K562 (cell line): Measurements from ENCODE around the gene PRR14. TPM values are rescaled to one million over a fixed set of nuclear protein-coding genes. Genes with fewer than 3 reads are reported as not detected.

Experiments used
- E2F3 ChIP-seq: fragments of 250-450 bp; sonication (Bioruptor Pico); IDR thresholded peaks from 2 replicates; pipeline ENCODE4 v1.4.0; 2020; ENCODE audit warnings: mild to moderate bottlenecking
- EP400 ChIP-seq: fragments of 450-650 bp; IDR thresholded peaks from 2 replicates; pipeline ENCODE4 v1.6.1; 2017; ENCODE audit warnings: antibody characterized with exemption, mild to moderate bottlenecking, moderate library complexity
- FOXM1 ChIP-seq, 2 experiments: fragments of 450-650 bp in 1 of 2; sonication (generic) in 1 of 2; formaldehyde crosslinking in 1 of 2; IDR thresholded peaks; 2 replicates each; pipeline versions ENCODE4 v1.6.1 to v1.9.0; 2017 to 2022; ENCODE audit warnings: low read depth in 2 of 2, mild to moderate bottlenecking in 2 of 2, missing genetic modification reagents in 1 of 2, moderate library complexity in 1 of 2
- JUN ChIP-seq, 2 experiments: sonication (generic) in 1 of 2; formaldehyde crosslinking in 1 of 2; IDR thresholded peaks; 2 replicates each; pipeline versions ENCODE4 v1.6.1 to v1.8.0; 2012 to 2022; ENCODE audit warnings: borderline replicate concordance in 2 of 2, mild to moderate bottlenecking in 2 of 2, improper control_type of control experiment in 1 of 2, low read depth in 1 of 2, low read length in 1 of 2, missing genetic modification reagents in 1 of 2
- SNIP1 ChIP-seq: fragments of 450-650 bp; IDR thresholded peaks from 2 replicates; pipeline ENCODE4 v1.7.1; 2017; ENCODE audit warnings: low read depth, mild to moderate bottlenecking
- TAF1 ChIP-seq: IDR thresholded peaks from 2 replicates; pipeline ENCODE4 v1.6.1; 2011; ENCODE audit warnings: mild to moderate bottlenecking, low read length, moderate library complexity; ENCODE audit not compliant: insufficient read depth, control insufficient read depth, severe bottlenecking; ENCODE audit errors: extremely low read depth
- TAF9B ChIP-seq: fragments of 450-650 bp; IDR thresholded peaks from 2 replicates; pipeline ENCODE4 v1.6.1; 2018; ENCODE audit warnings: mild to moderate bottlenecking; ENCODE audit not compliant: partially characterized antibody
- TBP ChIP-seq: optimal IDR thresholded peaks from 2 replicates; pipeline ENCODE3; 2011; ENCODE audit warnings: low read depth, low read length, improper control_type of control experiment
- TCF7 ChIP-seq: sonication (generic); IDR thresholded peaks from 2 replicates; pipeline ENCODE4 v1.6.1; 2016; ENCODE audit warnings: antibody characterized with exemption, borderline replicate concordance
- polyA plus RNA-seq, 8 experiments: library from polyadenylated mRNA; depleted of rRNA in 4 of 8; stranded (reverse) in 5 of 8; unstranded in 3 of 8; fragments of >200 nt; fragmentation: Nextera tagmentation in 2 of 8; fragmentation: Illumina TruSeq in 1 of 8; extraction: Ambion mirVana in 2 of 8; extraction: Trizol in 1 of 8; gene quantifications; 2 replicates each; pipeline versions ENCODE4 v1.2.1 to v1.2.3, GENCODE V29; 2011 to 2014; ENCODE audit warnings: inconsistent platforms in 1 of 8, missing spikeins in 1 of 8
- total RNA-seq, 7 experiments: library from RNA; depleted of rRNA in 6 of 7; stranded (reverse); fragments of >200 nt in 6 of 7; fragmentation: Illumina TruSeq in 2 of 7; extraction: Trizol in 2 of 7; gene quantifications; 2 replicates each; pipeline versions ENCODE4 v1.2.1 to v1.2.3, GENCODE V29; 2011 to 2021; ENCODE audit warnings: low replicate concordance in 1 of 7
- TF ChIP-seq, protein P1 (sequence below), 2 experiments: fragments of 450-650 bp in 1 of 2; sonication (generic) in 1 of 2; formaldehyde crosslinking in 1 of 2; IDR thresholded peaks; 2 replicates each; pipeline versions ENCODE4 v1.7.1 to v1.9.0; 2016 to 2022; ENCODE audit warnings: inconsistent platforms in 1 of 2, mild to moderate bottlenecking in 1 of 2, missing genetic modification reagents in 1 of 2
- TF ChIP-seq, protein P2 (sequence below), 3 experiments: IDR thresholded peaks in 2 of 3; conservative IDR thresholded peaks in 1 of 3; 2 replicates each; pipeline ENCODE4 v1.5.1; 2011 to 2012; ENCODE audit warnings: low read length in 3 of 3, mild to moderate bottlenecking in 3 of 3, control low read depth in 2 of 3, improper control_type of control experiment in 1 of 3, inconsistent platforms in 1 of 3, low read depth in 1 of 3, mixed read lengths in 1 of 3, moderate library complexity in 1 of 3; ENCODE audit not compliant: insufficient read depth in 2 of 3

Gene PRR14
- total and polyA plus RNA-seq, 9 of the 15 experiments (the other 6 are each of a cell fraction or from before 2014, with no cell fraction given) = 2.2 to 63.1 (median 11.5) TPM

DNA sequence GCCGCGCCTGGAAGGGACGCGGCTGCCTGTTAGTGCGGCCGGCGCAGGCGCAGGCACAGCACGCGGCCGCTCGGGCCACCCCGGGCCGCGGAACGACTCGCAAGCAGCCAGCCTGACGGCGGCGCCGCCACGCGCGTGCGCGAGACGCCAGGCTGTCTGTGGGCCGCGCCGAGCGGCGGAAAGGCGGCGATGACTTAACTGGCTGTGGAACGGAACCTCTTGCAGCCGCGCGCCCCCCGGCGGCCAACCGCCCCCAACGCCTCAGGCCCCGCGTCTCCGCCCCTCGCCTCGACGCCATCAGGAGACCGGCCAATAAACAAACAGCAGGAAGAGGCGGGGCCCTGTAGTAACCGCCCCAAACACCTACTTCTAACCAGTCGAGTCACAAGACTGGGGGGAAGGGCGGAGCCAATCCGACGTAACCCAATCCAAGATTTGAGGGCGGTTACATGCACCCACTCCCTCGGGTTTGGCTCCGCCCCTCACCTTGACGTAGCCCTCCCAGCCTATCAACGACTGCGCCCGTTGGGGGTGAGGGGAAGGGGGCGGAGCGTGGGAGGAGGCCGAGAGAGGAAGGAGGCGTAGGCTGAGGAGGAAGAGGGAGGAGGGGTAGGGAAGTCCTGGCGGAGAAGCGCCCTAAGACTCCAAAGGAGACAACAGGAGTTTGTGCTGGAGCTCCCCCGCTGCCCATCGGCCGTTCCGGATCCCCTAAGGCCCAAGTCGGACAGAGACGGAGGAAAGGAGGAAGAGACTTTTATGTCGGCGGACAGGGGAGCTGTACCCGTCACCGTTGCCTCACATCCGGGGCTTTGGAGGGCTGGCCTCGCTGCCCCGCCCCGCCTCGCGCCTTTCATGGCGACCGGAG, 7.3 kb downstream of the PRR14 start, which contains the start of gene FBRS (continued):
- no peak for TF ChIP-seq SNIP1
- TF ChIP-seq, protein P1, sequence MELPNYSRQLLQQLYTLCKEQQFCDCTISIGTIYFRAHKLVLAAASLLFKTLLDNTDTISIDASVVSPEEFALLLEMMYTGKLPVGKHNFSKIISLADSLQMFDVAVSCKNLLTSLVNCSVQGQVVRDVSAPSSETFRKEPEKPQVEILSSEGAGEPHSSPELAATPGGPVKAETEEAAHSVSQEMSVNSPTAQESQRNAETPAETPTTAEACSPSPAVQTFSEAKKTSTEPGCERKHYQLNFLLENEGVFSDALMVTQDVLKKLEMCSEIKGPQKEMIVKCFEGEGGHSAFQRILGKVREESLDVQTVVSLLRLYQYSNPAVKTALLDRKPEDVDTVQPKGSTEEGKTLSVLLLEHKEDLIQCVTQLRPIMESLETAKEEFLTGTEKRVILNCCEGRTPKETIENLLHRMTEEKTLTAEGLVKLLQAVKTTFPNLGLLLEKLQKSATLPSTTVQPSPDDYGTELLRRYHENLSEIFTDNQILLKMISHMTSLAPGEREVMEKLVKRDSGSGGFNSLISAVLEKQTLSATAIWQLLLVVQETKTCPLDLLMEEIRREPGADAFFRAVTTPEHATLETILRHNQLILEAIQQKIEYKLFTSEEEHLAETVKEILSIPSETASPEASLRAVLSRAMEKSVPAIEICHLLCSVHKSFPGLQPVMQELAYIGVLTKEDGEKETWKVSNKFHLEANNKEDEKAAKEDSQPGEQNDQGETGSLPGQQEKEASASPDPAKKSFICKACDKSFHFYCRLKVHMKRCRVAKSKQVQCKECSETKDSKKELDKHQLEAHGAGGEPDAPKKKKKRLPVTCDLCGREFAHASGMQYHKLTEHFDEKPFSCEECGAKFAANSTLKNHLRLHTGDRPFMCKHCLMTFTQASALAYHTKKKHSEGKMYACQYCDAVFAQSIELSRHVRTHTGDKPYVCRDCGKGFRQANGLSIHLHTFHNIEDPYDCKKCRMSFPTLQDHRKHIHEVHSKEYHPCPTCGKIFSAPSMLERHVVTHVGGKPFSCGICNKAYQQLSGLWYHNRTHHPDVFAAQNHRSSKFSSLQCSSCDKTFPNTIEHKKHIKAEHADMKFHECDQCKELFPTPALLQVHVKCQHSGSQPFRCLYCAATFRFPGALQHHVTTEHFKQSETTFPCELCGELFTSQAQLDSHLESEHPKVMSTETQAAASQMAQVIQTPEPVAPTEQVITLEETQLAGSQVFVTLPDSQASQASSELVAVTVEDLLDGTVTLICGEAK (IDR thresholded peaks at IDR 0.05) = peak; percentile 73
- TF ChIP-seq, protein P1 (CRISPR knock-in tag; IDR thresholded peaks at IDR 0.05) = no peak
- TF ChIP-seq TBP = peak; percentile 49
- peak; percentile 56 for TF ChIP-seq TAF1
- peak; percentile 90 for TF ChIP-seq EP400
- TF ChIP-seq TAF9B = no peak
- no peak for TF ChIP-seq FOXM1 (IDR thresholded peaks at IDR 0.05; ENCODE audit: low read depth)
- 0 out of 2 replicates have a peak, but pooled peaks have one; percentile 27 for TF ChIP-seq FOXM1 (CRISPR knock-in tag; IDR thresholded peaks at IDR 0.05; ENCODE audit: low read depth)
- TF ChIP-seq E2F3 (CRISPR knock-in tag) = 0 out of 2 replicates have a peak, but pooled peaks have one; percentile 37
- 0 out of 2 replicates have a peak, but pooled peaks have one; percentile 79 for TF ChIP-seq TCF7
- TF ChIP-seq, protein P2, sequence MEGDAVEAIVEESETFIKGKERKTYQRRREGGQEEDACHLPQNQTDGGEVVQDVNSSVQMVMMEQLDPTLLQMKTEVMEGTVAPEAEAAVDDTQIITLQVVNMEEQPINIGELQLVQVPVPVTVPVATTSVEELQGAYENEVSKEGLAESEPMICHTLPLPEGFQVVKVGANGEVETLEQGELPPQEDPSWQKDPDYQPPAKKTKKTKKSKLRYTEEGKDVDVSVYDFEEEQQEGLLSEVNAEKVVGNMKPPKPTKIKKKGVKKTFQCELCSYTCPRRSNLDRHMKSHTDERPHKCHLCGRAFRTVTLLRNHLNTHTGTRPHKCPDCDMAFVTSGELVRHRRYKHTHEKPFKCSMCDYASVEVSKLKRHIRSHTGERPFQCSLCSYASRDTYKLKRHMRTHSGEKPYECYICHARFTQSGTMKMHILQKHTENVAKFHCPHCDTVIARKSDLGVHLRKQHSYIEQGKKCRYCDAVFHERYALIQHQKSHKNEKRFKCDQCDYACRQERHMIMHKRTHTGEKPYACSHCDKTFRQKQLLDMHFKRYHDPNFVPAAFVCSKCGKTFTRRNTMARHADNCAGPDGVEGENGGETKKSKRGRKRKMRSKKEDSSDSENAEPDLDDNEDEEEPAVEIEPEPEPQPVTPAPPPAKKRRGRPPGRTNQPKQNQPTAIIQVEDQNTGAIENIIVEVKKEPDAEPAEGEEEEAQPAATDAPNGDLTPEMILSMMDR (IDR thresholded peaks at IDR 0.05 in 2 of 3, conservative IDR thresholded peaks at IDR 0.05 in 1 of 3; ENCODE audit: insufficient read depth in 2 of 3, low read depth in 1 of 3, low read length in 3 of 3) = peak; percentile 90 to 97 (median 90)
- TF ChIP-seq JUN (IDR thresholded peaks at IDR 0.05; ENCODE audit: borderline replicate concordance, low read depth, low read length) = peak; percentile 48; the same call in 1 of the 2 replicates
- TF ChIP-seq JUN (CRISPR knock-in tag; IDR thresholded peaks at IDR 0.05; ENCODE audit: borderline replicate concordance) = peak; percentile 89; the same call in 1 of the 2 replicates
